ENCODE results near the gene RGS10. TPM values are rescaled to one million over a fixed set of nuclear protein-coding genes. Genes with fewer than 3 reads are reported as not detected.
"Not testable (repeated sequence)": the region's sequence is repeated elsewhere in the genome, so short reads cannot be mapped to it uniquely, and the experiment has no call there.

The RGS10 gene
- total RNA-seq, 6 donors from 2014 or later = 11.7 to 39.3 (median 26.5) TPM

DNA sequence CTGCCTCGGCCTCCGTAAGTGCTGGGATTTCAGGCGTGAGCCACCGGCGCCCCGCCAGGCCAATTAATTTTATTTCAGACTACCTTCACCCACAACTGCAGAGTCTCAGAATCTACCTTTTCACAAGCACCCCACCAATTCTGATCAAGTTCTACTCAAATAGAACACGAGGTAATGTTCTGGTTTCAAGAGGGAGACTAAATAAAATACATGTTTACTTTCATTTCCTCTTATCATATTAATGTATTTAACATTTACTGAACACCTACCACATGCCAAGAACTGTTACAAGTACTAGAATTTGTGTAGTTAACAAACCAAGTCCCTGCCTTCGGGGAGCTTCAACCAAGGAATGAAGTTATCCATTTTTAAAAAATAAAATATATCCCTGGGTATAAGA lies 25.5 kb upstream of the RGS10 start:
- H3K27me3 ChIP-seq = no peaks in the 10 kb centered on the region
- peaks cover 0 to 10% (median 10%) of the 10 kb centered on the region in 4 donors for H3K36me3 ChIP-seq
- no peak overlapping the region for H3K27ac ChIP-seq
- TF ChIP-seq EP300 (IDR thresholded peaks at IDR 0.05) (no peak), POLR2A (IDR thresholded peaks at IDR 0.05) (no peak), POLR2AphosphoS5 (IDR thresholded peaks at IDR 0.05) (no peak)
- TF ChIP-seq, protein P1, sequence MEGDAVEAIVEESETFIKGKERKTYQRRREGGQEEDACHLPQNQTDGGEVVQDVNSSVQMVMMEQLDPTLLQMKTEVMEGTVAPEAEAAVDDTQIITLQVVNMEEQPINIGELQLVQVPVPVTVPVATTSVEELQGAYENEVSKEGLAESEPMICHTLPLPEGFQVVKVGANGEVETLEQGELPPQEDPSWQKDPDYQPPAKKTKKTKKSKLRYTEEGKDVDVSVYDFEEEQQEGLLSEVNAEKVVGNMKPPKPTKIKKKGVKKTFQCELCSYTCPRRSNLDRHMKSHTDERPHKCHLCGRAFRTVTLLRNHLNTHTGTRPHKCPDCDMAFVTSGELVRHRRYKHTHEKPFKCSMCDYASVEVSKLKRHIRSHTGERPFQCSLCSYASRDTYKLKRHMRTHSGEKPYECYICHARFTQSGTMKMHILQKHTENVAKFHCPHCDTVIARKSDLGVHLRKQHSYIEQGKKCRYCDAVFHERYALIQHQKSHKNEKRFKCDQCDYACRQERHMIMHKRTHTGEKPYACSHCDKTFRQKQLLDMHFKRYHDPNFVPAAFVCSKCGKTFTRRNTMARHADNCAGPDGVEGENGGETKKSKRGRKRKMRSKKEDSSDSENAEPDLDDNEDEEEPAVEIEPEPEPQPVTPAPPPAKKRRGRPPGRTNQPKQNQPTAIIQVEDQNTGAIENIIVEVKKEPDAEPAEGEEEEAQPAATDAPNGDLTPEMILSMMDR (IDR thresholded peaks at IDR 0.05) = no peak
- no peak for ATAC-seq (ENCODE audit: low FRiP score in 2 of 2)
- WGBS, 2 donors = 83% methylated on average over 8 of the region's 8 CpGs
- DNase-seq = peak in 1 of 2 donors; percentile 37
- H3K4me3 ChIP-seq = no peak overlapping the region
- H3K4me1 ChIP-seq = no peaks in the 10 kb centered on the region
- H3K9me3 ChIP-seq = no peaks in the 10 kb centered on the region

DNA sequence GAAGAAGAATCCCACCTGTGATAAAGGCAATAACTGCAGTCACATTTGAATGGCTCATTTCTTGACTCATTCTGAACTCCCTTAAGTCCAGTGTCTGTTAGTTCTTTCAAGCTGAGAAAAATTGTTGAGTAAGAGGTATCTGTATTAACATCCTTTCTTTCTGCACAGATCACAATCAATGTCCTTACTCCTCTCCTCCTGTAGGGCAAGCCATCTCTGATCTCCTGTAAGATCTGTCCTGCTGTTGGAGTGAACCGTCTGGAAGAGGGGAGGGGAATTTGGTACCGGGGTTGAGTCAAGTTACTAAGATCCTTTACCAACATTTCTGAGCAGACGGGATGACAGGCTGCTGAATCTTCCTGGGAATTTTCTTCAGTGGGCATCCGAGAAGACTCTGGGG lies 19.6 kb upstream of the RGS10 start:
- no peaks in the 10 kb centered on the region for H3K9me3 ChIP-seq
- H3K27ac ChIP-seq = no peak overlapping the region
- DNase-seq (no peak), ATAC-seq (ENCODE audit: low FRiP score in 2 of 2) (no peak)
- H3K4me1 ChIP-seq = no peaks in the 10 kb centered on the region
- no peak for TF ChIP-seq POLR2A (IDR thresholded peaks at IDR 0.05)
- TF ChIP-seq, protein P1 (IDR thresholded peaks at IDR 0.05) = no peak
- no peak for TF ChIP-seq EP300 (IDR thresholded peaks at IDR 0.05)
- no peak for TF ChIP-seq POLR2AphosphoS5 (IDR thresholded peaks at IDR 0.05)
- no peak overlapping the region for H3K4me3 ChIP-seq
- WGBS, 2 donors = 93 to 100% methylated on average over 4 of the region's 4 CpGs
- H3K36me3 ChIP-seq = no peaks in the 10 kb centered on the region
- no peaks in the 10 kb centered on the region for H3K27me3 ChIP-seq

DNA sequence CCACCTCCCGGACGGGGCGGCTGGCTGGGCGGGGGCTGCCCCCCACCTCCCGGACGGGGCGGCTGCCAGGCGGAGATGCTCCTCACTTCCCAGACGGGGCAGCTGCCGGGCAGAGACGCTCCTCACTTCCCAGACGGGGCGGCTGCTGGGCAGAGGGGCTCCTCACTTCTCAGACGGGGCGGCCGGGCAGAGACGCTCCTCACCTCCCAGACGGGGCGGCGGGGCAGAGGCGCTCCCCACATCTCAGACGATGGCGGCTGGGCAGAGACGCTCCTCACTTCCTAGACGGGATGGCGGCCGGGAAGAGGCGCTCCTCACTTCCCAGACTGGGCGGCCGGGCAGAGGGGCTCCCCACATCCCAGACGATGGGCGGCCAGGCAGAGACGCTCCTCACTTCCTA lies 17.0 kb upstream of the RGS10 start:
- not testable (repeated sequence) for H3K9me3 ChIP-seq; ATAC-seq (ENCODE audit: low FRiP score in 2 of 2); H3K36me3 ChIP-seq; H3K4me3 ChIP-seq; H3K27me3 ChIP-seq; H3K4me1 ChIP-seq; H3K27ac ChIP-seq
- DNase-seq = peak in 1 of 2 donors; percentile 75
- WGBS, 2 donors = 93 to 96% methylated on average over 13 to 26 of the region's 33 CpGs

DNA sequence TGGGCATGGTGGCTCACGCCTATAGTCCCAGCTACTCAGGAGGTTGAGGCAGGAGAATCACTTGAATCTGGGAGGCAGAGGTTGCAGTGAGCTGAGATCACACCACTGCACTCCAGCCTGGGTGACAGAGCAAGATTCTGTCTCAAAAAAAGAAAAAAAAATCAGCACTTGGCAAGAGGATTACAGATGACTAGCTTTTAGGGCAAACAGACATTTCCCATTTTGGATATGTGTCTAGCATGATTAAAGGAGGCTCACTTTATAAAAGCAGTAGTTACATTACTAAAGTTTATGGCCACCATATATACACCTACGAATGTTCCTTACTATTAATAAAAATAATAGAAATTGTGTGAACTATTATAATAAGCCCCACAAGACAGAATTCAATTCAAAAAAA lies 13.6 kb upstream of the RGS10 start:
- H3K9me3 ChIP-seq; H3K27ac ChIP-seq; H3K36me3 ChIP-seq; DNase-seq; H3K4me3 ChIP-seq; H3K4me1 ChIP-seq; ATAC-seq (ENCODE audit: low FRiP score in 2 of 2); H3K27me3 ChIP-seq: not testable (repeated sequence)
- 86 to 96% methylated on average over 2 of the region's 2 CpGs for WGBS, 2 donors

DNA sequence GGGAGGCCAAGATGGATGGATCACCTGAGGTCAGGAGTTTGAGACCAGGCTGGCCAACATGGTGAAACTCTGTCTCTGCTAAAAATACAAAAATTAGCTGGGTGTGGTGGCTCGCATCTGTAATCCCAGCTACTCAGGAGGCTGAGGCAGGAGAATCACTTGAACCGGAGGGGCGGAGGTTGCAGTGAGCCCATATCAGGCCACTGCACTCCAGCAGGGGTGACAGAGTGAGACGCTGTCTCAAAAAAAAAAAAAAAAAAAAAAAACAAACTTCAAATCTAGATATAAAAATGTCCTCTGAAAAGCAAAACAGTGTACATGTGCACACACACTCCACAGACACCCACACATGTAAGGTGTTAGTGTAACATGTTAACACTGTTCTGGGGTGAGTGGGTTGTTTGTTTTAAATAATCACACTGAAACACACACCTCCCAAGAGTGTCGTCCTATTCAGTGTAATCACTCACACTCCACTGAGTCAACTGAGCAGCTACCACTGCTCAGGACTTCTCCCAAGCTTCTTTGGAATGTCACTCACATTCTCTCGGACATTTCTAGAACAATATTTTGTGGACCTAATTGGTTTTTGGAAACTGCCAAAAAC lies 12.8 kb upstream of the RGS10 start:
- no peaks in the 10 kb centered on the region for H3K9me3 ChIP-seq
- no peak overlapping the region for H3K4me3 ChIP-seq
- H3K27me3 ChIP-seq = no peaks in the 10 kb centered on the region
- DNase-seq (no peak), ATAC-seq (ENCODE audit: low FRiP score in 2 of 2) (no peak)
- 84 to 92% methylated on average over 6 of the region's 6 CpGs for whole genome bisulfite sequencing, 2 donors
- no peaks in the 10 kb centered on the region for H3K36me3 ChIP-seq
- H3K4me1 ChIP-seq = no peaks in the 10 kb centered on the region
- H3K27ac ChIP-seq = no peak overlapping the region
- TF ChIP-seq POLR2A (IDR thresholded peaks at IDR 0.05) = no peak
- TF ChIP-seq, protein P1 (IDR thresholded peaks at IDR 0.05) = no peak
- TF ChIP-seq POLR2AphosphoS5 (IDR thresholded peaks at IDR 0.05) = no peak
- TF ChIP-seq EP300 (IDR thresholded peaks at IDR 0.05) = no peak

DNA sequence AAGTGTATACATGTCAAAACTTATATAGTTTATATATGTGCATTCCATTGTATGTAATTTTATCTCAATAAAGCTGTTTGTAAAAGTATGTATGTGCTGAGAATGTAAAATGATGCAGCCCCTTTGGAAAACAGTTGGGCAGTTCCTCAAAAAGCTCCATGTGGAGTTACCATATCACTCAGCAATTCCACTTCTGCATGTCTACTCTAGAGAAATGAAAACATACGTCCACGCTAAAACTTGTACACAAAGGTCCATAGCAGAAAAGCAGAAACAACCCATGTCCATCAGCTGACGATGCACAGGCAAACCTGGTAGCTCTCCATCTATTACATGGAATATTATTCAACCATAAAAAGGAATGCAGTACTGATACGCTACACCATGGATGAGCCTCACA lies 8.3 kb upstream of the RGS10 start:
- DNase-seq = no peak
- TF ChIP-seq, protein P1 (IDR thresholded peaks at IDR 0.05) = no peak
- TF ChIP-seq POLR2A (IDR thresholded peaks at IDR 0.05) (no peak), POLR2AphosphoS5 (IDR thresholded peaks at IDR 0.05) (no peak), EP300 (IDR thresholded peaks at IDR 0.05) (no peak)
- Histone ChIP-seq H3K4me1 (no peaks in the 10 kb centered on the region), H3K27ac (no peak overlapping the region), H3K9me3 (no peaks in the 10 kb centered on the region), H3K4me3 (no peak overlapping the region), H3K27me3 (no peaks in the 10 kb centered on the region), H3K36me3 (no peaks in the 10 kb centered on the region)
- no peak for ATAC-seq (ENCODE audit: low FRiP score in 2 of 2)
- WGBS, 2 donors = 77 to 81% methylated on average over 4 of the region's 4 CpGs

Measured in upper lobe of left lung (tissue), 6 donors.